Measurements from ENCODE around the gene FAM81B. TPM values are rescaled to one million over a fixed set of nuclear protein-coding genes. Genes with fewer than 3 reads are reported as not detected.

Gene FAM81B
- total RNA-seq, 1 donor from 2014 or later = 2.4 TPM

DNA sequence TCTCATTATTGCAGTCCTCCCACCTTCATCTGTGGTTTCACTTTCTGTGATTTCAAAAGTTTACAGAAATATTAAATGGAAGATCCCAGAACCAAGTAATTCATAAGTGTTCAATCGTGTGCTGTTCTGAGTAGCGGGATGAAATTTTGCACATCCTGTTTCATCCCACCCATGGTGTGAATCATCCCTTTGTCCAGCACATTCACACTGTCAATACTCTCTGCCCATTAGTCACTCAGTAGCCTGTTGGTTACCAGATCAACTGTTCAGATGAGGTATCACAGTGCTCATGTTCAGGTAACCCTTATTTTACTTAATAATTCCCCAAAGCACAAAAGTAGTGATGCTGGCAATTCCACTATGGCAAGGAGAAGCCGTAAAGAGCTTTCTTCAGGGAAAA, 26.8 kb downstream of the FAM81B start:
- Mint-ChIP-seq H3K36me3 (no peaks in the 10 kb centered on the region), H3K27ac (no peak overlapping the region), H3K4me3 (no peak overlapping the region), H3K9me3 (no peaks in the 10 kb centered on the region), H3K27me3 (no peaks in the 10 kb centered on the region), H3K4me1 (ENCODE audit: unreplicated experiment) (no peaks in the 10 kb centered on the region)
- no peak for DNase-seq (ENCODE audit: extremely low spot score, unreplicated experiment)
- TF ChIP-seq, protein P1, sequence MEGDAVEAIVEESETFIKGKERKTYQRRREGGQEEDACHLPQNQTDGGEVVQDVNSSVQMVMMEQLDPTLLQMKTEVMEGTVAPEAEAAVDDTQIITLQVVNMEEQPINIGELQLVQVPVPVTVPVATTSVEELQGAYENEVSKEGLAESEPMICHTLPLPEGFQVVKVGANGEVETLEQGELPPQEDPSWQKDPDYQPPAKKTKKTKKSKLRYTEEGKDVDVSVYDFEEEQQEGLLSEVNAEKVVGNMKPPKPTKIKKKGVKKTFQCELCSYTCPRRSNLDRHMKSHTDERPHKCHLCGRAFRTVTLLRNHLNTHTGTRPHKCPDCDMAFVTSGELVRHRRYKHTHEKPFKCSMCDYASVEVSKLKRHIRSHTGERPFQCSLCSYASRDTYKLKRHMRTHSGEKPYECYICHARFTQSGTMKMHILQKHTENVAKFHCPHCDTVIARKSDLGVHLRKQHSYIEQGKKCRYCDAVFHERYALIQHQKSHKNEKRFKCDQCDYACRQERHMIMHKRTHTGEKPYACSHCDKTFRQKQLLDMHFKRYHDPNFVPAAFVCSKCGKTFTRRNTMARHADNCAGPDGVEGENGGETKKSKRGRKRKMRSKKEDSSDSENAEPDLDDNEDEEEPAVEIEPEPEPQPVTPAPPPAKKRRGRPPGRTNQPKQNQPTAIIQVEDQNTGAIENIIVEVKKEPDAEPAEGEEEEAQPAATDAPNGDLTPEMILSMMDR (conservative IDR thresholded peaks at IDR 0.05) = no peak

DNA sequence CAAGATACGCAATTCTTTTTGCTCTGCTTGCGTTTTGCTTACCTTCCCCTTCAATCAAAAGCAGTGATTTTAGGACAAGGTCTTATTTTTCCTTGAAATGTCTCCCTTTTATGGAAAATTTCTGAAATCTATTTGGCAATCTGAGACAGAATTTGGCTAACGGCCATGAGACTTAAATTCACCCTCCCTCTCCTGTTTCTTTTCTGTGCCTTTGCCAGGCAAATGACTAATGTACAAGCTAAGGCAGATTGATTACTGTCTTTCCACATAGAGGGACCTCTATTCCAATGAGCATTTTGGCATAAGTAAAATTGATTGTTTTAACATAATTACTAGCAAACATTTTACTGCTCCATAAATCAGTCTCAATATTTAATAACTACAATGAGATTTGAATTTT, 31.7 kb downstream of the FAM81B start:
- DNase-seq (ENCODE audit: extremely low spot score, unreplicated experiment) = no peak
- no peak overlapping the region for H3K4me3 Mint-ChIP-seq
- H3K4me1 Mint-ChIP-seq (ENCODE audit: unreplicated experiment) = no peaks in the 10 kb centered on the region
- no peak overlapping the region for H3K27ac Mint-ChIP-seq
- TF ChIP-seq, protein P1 (conservative IDR thresholded peaks at IDR 0.05) = no peak
- H3K36me3 Mint-ChIP-seq = no peaks in the 10 kb centered on the region
- no peaks in the 10 kb centered on the region for H3K9me3 Mint-ChIP-seq
- H3K27me3 Mint-ChIP-seq = no peaks in the 10 kb centered on the region

DNA sequence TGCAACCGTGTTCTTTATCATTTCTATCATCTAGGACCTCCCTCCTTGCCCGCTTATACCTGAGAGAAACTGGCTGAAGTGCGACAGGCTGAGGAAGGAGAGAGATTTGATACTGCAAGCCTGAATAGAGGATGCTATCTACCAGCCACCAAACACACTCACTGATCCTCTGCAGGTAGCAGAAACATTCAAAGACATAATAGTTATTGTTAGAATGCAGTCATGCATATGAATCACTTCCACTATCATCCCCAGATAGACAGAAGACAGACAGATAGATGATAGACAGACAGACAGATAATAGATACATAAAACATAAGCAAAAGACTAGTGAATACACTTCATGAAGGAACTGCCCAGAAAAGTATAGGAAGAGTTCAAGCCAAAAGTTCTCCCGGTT, 32.9 kb downstream of the FAM81B start:
- H3K4me3 Mint-ChIP-seq = no peak overlapping the region
- H3K27me3 Mint-ChIP-seq = no peaks in the 10 kb centered on the region
- TF ChIP-seq, protein P1 (conservative IDR thresholded peaks at IDR 0.05) = no peak
- no peak for DNase-seq (ENCODE audit: extremely low spot score, unreplicated experiment)
- H3K36me3 Mint-ChIP-seq = no peaks in the 10 kb centered on the region
- no peaks in the 10 kb centered on the region for H3K9me3 Mint-ChIP-seq
- no peaks in the 10 kb centered on the region for H3K4me1 Mint-ChIP-seq (ENCODE audit: unreplicated experiment)
- H3K27ac Mint-ChIP-seq = no peak overlapping the region

DNA sequence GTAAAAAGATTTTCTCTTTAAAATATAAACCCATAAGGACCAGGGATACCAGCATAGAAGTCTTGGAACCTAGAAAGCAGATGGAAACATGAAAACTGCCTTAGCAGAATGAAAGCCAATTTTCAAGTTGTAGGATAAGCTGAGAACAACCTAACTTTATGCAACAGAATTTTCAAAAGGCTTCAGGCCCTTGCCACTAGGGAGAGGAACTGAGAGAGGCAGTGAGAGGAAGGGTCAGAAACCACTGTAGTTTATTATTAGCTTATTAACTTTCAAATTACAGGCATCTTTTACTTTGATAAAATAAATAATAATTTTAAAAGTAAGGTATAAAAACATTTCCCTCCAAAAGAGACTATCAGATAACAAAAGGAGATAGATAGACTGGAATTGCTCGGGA, 33.4 kb downstream of the FAM81B start:
- no peak overlapping the region for H3K4me3 Mint-ChIP-seq
- no peak for DNase-seq (ENCODE audit: extremely low spot score, unreplicated experiment)
- no peaks in the 10 kb centered on the region for H3K4me1 Mint-ChIP-seq (ENCODE audit: unreplicated experiment)
- TF ChIP-seq, protein P1 (conservative IDR thresholded peaks at IDR 0.05) = no peak
- no peaks in the 10 kb centered on the region for H3K9me3 Mint-ChIP-seq
- no peaks in the 10 kb centered on the region for H3K36me3 Mint-ChIP-seq
- no peak overlapping the region for H3K27ac Mint-ChIP-seq
- no peaks in the 10 kb centered on the region for H3K27me3 Mint-ChIP-seq

DNA sequence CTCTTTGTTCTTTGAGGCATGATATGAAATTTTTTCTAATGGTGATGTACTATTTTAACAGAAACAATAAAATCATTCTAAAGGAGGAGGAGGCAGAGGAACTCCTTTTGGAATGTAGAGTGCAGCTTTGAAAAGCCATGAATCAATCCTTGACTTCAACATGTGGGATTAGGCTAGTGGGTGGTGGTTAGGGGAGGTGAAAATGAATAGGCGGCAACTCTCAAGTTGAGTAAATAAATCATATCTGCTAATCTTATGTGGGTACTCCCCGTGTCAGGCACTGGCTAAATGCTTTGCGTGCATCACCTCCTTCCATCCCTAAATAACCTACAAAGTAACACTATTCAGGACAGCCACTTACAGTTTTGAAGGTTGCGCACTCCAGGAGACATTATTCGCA, 35.1 kb downstream of the FAM81B start:
- TF ChIP-seq, protein P1 (conservative IDR thresholded peaks at IDR 0.05) = no peak
- Mint-ChIP-seq H3K4me3 (no peak overlapping the region), H3K9me3 (no peaks in the 10 kb centered on the region), H3K27ac (no peak overlapping the region), H3K4me1 (ENCODE audit: unreplicated experiment) (no peaks in the 10 kb centered on the region), H3K36me3 (no peaks in the 10 kb centered on the region), H3K27me3 (no peaks in the 10 kb centered on the region)
- no peak for DNase-seq (ENCODE audit: extremely low spot score, unreplicated experiment)

DNA sequence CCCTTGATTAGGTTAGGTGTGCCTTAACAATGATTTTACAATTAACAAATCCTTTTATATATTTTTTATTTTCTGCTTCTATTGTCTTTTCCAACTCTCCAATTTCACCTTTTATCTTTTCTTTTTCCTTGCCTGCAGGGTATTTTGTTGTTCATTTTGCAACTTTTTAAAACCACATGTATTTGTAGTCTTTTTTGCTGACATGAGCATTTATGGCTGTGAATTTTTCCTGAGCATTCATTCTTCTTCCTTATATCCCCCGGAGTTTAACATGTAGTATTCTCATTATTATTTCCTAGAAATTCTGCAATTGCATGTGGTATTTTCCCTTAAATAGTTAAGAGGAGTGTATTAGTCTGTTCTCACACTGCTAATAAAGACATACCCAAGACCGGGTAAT, 41.6 kb downstream of the FAM81B start:
- H3K4me3 Mint-ChIP-seq = no peak overlapping the region
- H3K27me3 Mint-ChIP-seq = no peaks in the 10 kb centered on the region

More for the DNA sequence above, 41.6 kb downstream of the FAM81B start:
- H3K4me1 Mint-ChIP-seq (ENCODE audit: unreplicated experiment) = no peaks in the 10 kb centered on the region
- no peaks in the 10 kb centered on the region for H3K36me3 Mint-ChIP-seq
- H3K27ac Mint-ChIP-seq = no peak overlapping the region
- no peak for DNase-seq (ENCODE audit: extremely low spot score, unreplicated experiment)
- H3K9me3 Mint-ChIP-seq = no peaks in the 10 kb centered on the region
- TF ChIP-seq, protein P1 (conservative IDR thresholded peaks at IDR 0.05) = no peak
